ENCODE results near the gene MID2. TPM values are rescaled to one million over a fixed set of nuclear protein-coding genes. Genes with fewer than 3 reads are reported as not detected.

MID2 gene
- total and polyA plus RNA-seq, 2 donors (not counting 1 experiment from before 2014, with no cell fraction given), result 11.8 to 17.5 TPM

GRCh38 chrX:107934262-107934661 lies 108.6 kb downstream of the MID2 start:
- no peak overlapping the region for H3K9ac ChIP-seq (ENCODE audit: insufficient read depth, low read length)
- H2AFZ ChIP-seq (ENCODE audit: low read length), result no peak overlapping the region
- TF ChIP-seq CTCF (conservative IDR thresholded peaks at IDR 0.05 in 1 of 2, IDR thresholded peaks at IDR 0.05 in 1 of 2; ENCODE audit: low read depth in 1 of 2, low read length in 2 of 2) (no peak), EZH2 (IDR thresholded peaks at IDR 0.05; ENCODE audit: low read length, missing control alignments) (no peak)
- H3K4me3 ChIP-seq (replicated peaks in 1 of 4; ENCODE audit: control extremely low read depth in 1 of 4, insufficient read depth in 1 of 4, low read depth in 3 of 4, low read length in 4 of 4), result no peak overlapping the region
- no peaks in the 10 kb centered on the region for H4K20me1 ChIP-seq (ENCODE audit: control insufficient read depth, extremely low read depth, insufficient read depth, low read length)
- H3K4me1 ChIP-seq (ENCODE audit: control insufficient read depth, extremely low read depth, insufficient read depth, low read length), result peaks cover 2% of the 10 kb centered on the region
- H3K4me2 ChIP-seq (ENCODE audit: extremely low read depth, insufficient read depth, low read length), result no peak overlapping the region
- H3K36me3 ChIP-seq (ENCODE audit: control insufficient read depth, insufficient read depth, low read length), result no peaks in the 10 kb centered on the region
- H3K27me3 ChIP-seq (ENCODE audit: control insufficient read depth, insufficient read depth, low read length), result no peaks in the 10 kb centered on the region
- H3K79me2 ChIP-seq (ENCODE audit: control insufficient read depth, insufficient read depth, low read length), result no peaks in the 10 kb centered on the region
- H3K27ac ChIP-seq (ENCODE audit: insufficient read depth, low read length), result no peak overlapping the region
- no peak for DNase-seq (ENCODE audit: low read depth in 2 of 2)
- H3K9me3 ChIP-seq (ENCODE audit: control insufficient read depth, insufficient read depth, low read depth, low read length), result no peaks in the 10 kb centered on the region

GRCh38 chrX:107935200-107935599 lies 109.5 kb downstream of the MID2 start:
- no peaks in the 10 kb centered on the region for H3K36me3 ChIP-seq (ENCODE audit: control insufficient read depth, insufficient read depth, low read length)
- peak overlapping the region in 1 of 4 experiments; percentile 43 for H3K4me3 ChIP-seq (replicated peaks in 1 of 4; ENCODE audit: control extremely low read depth in 1 of 4, insufficient read depth in 1 of 4, low read depth in 3 of 4, low read length in 4 of 4)
- DNase-seq (ENCODE audit: low read depth in 2 of 2), result peak; percentile 20 to 59
- H3K27ac ChIP-seq (ENCODE audit: insufficient read depth, low read length), result no peak overlapping the region
- H3K4me2 ChIP-seq (ENCODE audit: extremely low read depth, insufficient read depth, low read length), result no peak overlapping the region
- H4K20me1 ChIP-seq (ENCODE audit: control insufficient read depth, extremely low read depth, insufficient read depth, low read length), result no peaks in the 10 kb centered on the region
- no peak overlapping the region for H3K9ac ChIP-seq (ENCODE audit: insufficient read depth, low read length)
- H3K27me3 ChIP-seq (ENCODE audit: control insufficient read depth, insufficient read depth, low read length), result no peaks in the 10 kb centered on the region
- TF ChIP-seq EZH2 (IDR thresholded peaks at IDR 0.05; ENCODE audit: low read length, missing control alignments), result no peak
- no peak for TF ChIP-seq CTCF (conservative IDR thresholded peaks at IDR 0.05 in 1 of 2, IDR thresholded peaks at IDR 0.05 in 1 of 2; ENCODE audit: low read depth in 1 of 2, low read length in 2 of 2)
- H3K4me1 ChIP-seq (ENCODE audit: control insufficient read depth, extremely low read depth, insufficient read depth, low read length), result peaks cover 2% of the 10 kb centered on the region
- H3K79me2 ChIP-seq (ENCODE audit: control insufficient read depth, insufficient read depth, low read length), result no peaks in the 10 kb centered on the region
- H2AFZ ChIP-seq (ENCODE audit: low read length), result no peak overlapping the region
- no peaks in the 10 kb centered on the region for H3K9me3 ChIP-seq (ENCODE audit: control insufficient read depth, insufficient read depth, low read depth, low read length)

- no peaks in the 10 kb centered on the region for H3K27me3 ChIP-seq (ENCODE audit: control insufficient read depth, insufficient read depth, low read length)
- peak overlapping the region; percentile 26 for H2AFZ ChIP-seq (ENCODE audit: low read length)
- TF ChIP-seq EZH2 (IDR thresholded peaks at IDR 0.05; ENCODE audit: low read length, missing control alignments), result no peak
- H3K27ac ChIP-seq (ENCODE audit: insufficient read depth, low read length), result no peak overlapping the region
- DNase-seq (ENCODE audit: low read depth in 2 of 2), result peak; percentile 0 to 12
- no peaks in the 10 kb centered on the region for H3K79me2 ChIP-seq (ENCODE audit: control insufficient read depth, insufficient read depth, low read length)
- no peaks in the 10 kb centered on the region for H3K9me3 ChIP-seq (ENCODE audit: control insufficient read depth, insufficient read depth, low read depth, low read length)
- peak overlapping the region in 3 of 4 experiments; percentile 14 to 43 (median 40) for H3K4me3 ChIP-seq (replicated peaks in 1 of 4; ENCODE audit: control extremely low read depth in 1 of 4, insufficient read depth in 1 of 4, low read depth in 3 of 4, low read length in 4 of 4)
- no peaks in the 10 kb centered on the region for H3K36me3 ChIP-seq (ENCODE audit: control insufficient read depth, insufficient read depth, low read length)
- peaks cover 2% of the 10 kb centered on the region for H3K4me1 ChIP-seq (ENCODE audit: control insufficient read depth, extremely low read depth, insufficient read depth, low read length)
- no peak overlapping the region for H3K9ac ChIP-seq (ENCODE audit: insufficient read depth, low read length)
- H3K4me2 ChIP-seq (ENCODE audit: extremely low read depth, insufficient read depth, low read length), result no peak overlapping the region
- H4K20me1 ChIP-seq (ENCODE audit: control insufficient read depth, extremely low read depth, insufficient read depth, low read length), result no peaks in the 10 kb centered on the region
Measured at GRCh38 chrX:107935664-107936433, 110.2 kb downstream of the MID2 start.

All from fibroblast of lung (primary cell).